ENCODE data around the gene PBX3. TPM values are rescaled to one million over a fixed set of nuclear protein-coding genes. Genes with fewer than 3 reads are reported as not detected.

PBX3 gene
- total RNA-seq, 4 donors from 2014 or later, result 25.7 to 71.5 (median 45.1) TPM

GRCh38 chr9:125706651-125707471 lies 40.3 kb upstream of the PBX3 start, which contains the start of gene MAPKAP1:
Gene MAPKAP1, minus strand, starts transcription at chr9:125707208. Its CDS starts 34,634 bp downstream, at chr9:125672574.
- DNase-seq (ENCODE audit: low spot score in 2 of 2), result peak; percentile 96 to 98
- Histone ChIP-seq H3K4me3 (peak within 1 kb of the TSS; percentile 66), H3K9me3 (no peaks in the 10 kb centered on the region), H3K36me3 (no peaks in the 10 kb centered on the region), H3K4me1 (peaks cover 29% of the 10 kb centered on the region), H3K27ac (peak within 1 kb of the TSS; percentile 62), H3K27me3 (no peaks in the 10 kb centered on the region)
- under 1% methylated on average over 34 of the region's 63 CpGs for WGBS
- TF ChIP-seq, protein P1, sequence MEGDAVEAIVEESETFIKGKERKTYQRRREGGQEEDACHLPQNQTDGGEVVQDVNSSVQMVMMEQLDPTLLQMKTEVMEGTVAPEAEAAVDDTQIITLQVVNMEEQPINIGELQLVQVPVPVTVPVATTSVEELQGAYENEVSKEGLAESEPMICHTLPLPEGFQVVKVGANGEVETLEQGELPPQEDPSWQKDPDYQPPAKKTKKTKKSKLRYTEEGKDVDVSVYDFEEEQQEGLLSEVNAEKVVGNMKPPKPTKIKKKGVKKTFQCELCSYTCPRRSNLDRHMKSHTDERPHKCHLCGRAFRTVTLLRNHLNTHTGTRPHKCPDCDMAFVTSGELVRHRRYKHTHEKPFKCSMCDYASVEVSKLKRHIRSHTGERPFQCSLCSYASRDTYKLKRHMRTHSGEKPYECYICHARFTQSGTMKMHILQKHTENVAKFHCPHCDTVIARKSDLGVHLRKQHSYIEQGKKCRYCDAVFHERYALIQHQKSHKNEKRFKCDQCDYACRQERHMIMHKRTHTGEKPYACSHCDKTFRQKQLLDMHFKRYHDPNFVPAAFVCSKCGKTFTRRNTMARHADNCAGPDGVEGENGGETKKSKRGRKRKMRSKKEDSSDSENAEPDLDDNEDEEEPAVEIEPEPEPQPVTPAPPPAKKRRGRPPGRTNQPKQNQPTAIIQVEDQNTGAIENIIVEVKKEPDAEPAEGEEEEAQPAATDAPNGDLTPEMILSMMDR (IDR thresholded peaks at IDR 0.05), result no peak
- TF ChIP-seq EP300 (IDR thresholded peaks at IDR 0.05) (no peak), POLR2AphosphoS5 (IDR thresholded peaks at IDR 0.05) (peak in 1 of 3 donors; percentile 34), POLR2A (IDR thresholded peaks at IDR 0.05) (peak; percentile 11 to 68)

DNA sequence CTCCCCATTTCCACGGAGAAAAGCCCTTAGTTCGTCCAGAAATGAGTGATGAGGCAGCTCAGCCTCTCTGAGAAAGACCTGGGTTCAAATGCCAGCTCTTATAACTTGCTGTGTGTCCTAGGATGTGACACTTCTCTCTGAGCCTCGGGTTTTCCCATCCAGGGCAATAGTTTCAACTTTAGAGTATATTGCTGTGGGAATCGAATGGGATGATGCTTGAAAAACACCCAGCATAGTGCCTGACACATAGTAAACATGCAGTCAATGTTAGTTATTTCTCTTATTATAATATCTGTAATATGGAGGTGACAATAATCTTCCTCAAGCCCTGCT lies 39.7 kb upstream of the PBX3 start:
- Histone ChIP-seq H3K9me3 (no peaks in the 10 kb centered on the region), H3K27me3 (no peaks in the 10 kb centered on the region), H3K27ac (peak overlapping the region; percentile 52), H3K4me1 (peaks cover 25% of the 10 kb centered on the region), H3K4me3 (peak overlapping the region; percentile 66), H3K36me3 (no peaks in the 10 kb centered on the region)
- 20% methylated on average over 4 of the region's 4 CpGs for WGBS
- peak in 1 of 3 donors; percentile 1 for TF ChIP-seq POLR2AphosphoS5 (IDR thresholded peaks at IDR 0.05)
- TF ChIP-seq, protein P1 (IDR thresholded peaks at IDR 0.05), result no peak
- TF ChIP-seq POLR2A (IDR thresholded peaks at IDR 0.05), result no peak
- TF ChIP-seq EP300 (IDR thresholded peaks at IDR 0.05), result no peak
- DNase-seq (ENCODE audit: low spot score in 2 of 2), result no peak

DNA sequence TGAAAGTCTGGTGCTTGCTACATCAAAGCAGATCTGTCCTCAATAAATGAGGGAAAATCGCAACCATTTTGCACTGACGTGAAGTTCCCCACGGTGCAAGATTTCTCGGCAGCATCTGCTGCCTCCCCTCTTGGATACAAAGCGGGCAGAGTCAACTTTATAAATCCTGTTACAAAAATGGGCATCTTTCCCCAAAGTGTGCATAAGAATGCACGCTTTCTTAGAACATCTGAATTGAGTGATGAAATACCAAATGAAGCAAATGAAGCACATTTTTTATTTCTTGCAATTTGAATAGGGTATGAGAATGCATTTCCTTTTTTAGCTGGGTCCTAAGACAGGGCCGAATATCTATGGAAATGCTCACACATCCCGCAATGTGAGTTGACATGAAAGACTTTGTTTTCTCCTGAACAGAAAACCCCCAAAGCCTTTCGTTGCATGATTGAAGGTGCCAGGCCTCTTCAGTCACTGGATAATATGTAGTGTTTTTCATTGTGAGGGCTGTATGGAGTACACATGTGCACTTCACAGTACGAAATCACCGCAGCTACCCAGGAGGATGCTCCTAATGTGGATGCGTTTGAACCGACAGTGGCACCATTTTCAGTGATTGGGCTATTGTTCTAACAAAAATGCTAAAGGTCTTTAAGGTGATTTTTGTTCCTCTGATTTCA lies 20.6 kb upstream of the PBX3 start:
- H3K36me3 ChIP-seq, result no peaks in the 10 kb centered on the region
- H3K27me3 ChIP-seq, result no peaks in the 10 kb centered on the region
- no peaks in the 10 kb centered on the region for H3K9me3 ChIP-seq
- TF ChIP-seq POLR2A (IDR thresholded peaks at IDR 0.05) (no peak), POLR2AphosphoS5 (IDR thresholded peaks at IDR 0.05) (no peak), EP300 (IDR thresholded peaks at IDR 0.05) (no peak)
- TF ChIP-seq, protein P1 (IDR thresholded peaks at IDR 0.05), result no peak
- DNase-seq (ENCODE audit: low spot score in 2 of 2), result no peak
- no peak overlapping the region for H3K27ac ChIP-seq
- 70% methylated on average over 13 of the region's 13 CpGs for WGBS
- no peak overlapping the region for H3K4me3 ChIP-seq
- H3K4me1 ChIP-seq, result no peaks in the 10 kb centered on the region

DNA sequence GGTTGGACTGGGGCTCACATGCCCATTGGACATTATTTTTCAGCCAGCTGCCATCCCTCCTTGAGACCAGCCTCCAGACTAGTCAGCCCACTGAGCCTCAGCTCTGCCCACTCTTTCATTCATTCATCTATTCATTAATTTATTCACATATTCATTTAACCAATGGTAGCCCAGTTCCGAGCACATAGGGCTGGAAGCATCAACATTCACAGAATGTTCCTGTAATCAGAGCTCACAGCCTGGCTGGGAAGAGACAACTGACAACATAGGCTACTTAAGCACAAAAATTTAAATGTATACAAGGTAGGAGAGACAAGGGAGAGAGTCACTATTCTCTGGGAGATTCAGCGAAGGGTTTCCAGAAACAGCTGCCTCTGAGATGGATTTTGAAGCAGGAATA lies 17.0 kb upstream of the PBX3 start:
- WGBS, result 94% methylated on average over 2 of the region's 2 CpGs
- TF ChIP-seq POLR2AphosphoS5 (IDR thresholded peaks at IDR 0.05) (no peak), EP300 (IDR thresholded peaks at IDR 0.05) (no peak), POLR2A (IDR thresholded peaks at IDR 0.05) (no peak)
- Histone ChIP-seq H3K4me1 (no peaks in the 10 kb centered on the region), H3K36me3 (no peaks in the 10 kb centered on the region), H3K27ac (no peak overlapping the region), H3K4me3 (no peak overlapping the region), H3K9me3 (no peaks in the 10 kb centered on the region), H3K27me3 (no peaks in the 10 kb centered on the region)
- DNase-seq (ENCODE audit: low spot score in 2 of 2), result no peak

DNA sequence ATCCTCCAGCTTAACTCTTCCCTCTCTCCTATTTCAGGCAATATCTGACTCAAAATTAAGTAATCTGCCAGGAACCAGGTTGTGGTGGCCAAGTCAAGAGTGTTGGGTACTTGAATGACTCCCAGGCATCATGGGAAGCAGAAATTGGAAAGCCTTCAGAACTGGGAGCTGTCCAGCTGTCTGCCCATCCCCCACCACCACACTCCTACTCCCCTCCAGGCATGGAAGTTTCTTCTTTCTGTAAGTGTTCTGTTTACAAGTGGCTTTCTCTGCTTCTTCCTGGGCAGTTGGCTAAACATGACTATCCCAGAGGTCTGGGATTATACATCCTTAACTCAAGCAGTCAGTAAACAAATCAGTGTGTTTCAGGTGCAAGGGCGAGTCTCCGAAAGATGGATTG lies 14.6 kb upstream of the PBX3 start:
- Histone ChIP-seq H3K9me3 (no peaks in the 10 kb centered on the region), H3K36me3 (no peaks in the 10 kb centered on the region), H3K4me3 (no peak overlapping the region), H3K27me3 (no peaks in the 10 kb centered on the region), H3K4me1 (no peaks in the 10 kb centered on the region), H3K27ac (no peak overlapping the region)
- TF ChIP-seq POLR2AphosphoS5 (IDR thresholded peaks at IDR 0.05) (no peak), POLR2A (IDR thresholded peaks at IDR 0.05) (no peak), EP300 (IDR thresholded peaks at IDR 0.05) (no peak)
- TF ChIP-seq, protein P1 (IDR thresholded peaks at IDR 0.05), result no peak
- DNase-seq (ENCODE audit: low spot score in 2 of 2), result no peak
- WGBS, result 92% methylated on average over 2 of the region's 2 CpGs

Data from suprapubic skin (tissue), 4 donors.